COR-L47 (cell line): Measurements from ENCODE around the gene CSAG1.
A peak's percentile ranks its signal among the peaks of the same experiment; 100 is the strongest.
"Not testable (repeated sequence)": the region's sequence is repeated elsewhere in the genome, so short reads cannot be mapped to it uniquely, and the experiment has no call there.

Source experiments
- DNase-seq: peaks from one replicate; lab custom pipeline; 2025; lab: John Stamatoyannopoulos, UW

The CSAG1 gene

DNA sequence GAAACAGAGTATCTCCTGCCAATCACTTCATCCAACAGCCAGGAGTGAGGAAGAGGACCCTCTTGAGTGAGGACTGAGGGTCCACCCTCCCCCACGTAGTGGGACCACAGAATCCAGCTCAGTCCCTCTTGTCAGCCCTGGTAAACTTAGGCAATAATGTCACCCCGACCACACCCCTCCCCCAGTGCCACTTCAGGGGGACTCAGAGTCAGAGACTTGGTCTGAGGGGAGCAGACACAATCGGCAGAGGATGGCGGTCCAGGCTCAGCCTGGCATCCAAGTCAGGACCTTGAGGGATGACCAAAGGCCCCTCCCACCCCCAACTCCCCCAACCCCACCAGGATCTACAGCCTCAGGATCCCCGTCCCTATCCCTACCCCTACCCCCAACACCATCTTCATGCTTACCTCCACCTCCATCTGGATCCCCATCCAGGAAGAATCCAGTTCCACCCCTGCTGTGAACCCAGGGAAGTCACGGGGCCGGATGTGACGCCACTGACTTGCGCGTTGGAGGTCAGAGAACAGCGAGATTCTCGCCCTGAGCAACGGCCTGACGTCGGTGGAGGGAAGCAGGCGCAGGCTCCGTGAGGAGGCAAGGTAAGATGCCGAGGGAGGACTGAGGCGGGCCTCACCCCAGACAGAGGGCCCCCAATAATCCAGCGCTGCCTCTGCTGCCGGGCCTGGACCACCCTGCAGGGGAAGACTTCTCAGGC lies at the start of gene CSAG1, which contains the start of gene MAGEA12:
Gene CSAG1 (minus strand): TSS at position 461 of the 715 bp plus-strand sequence. CDS start 1,261 bp downstream, outside the sequence.
Gene MAGEA12 (plus strand): TSS at position 497 of the 715 bp plus-strand sequence. CDS start 2,405 bp downstream, outside the sequence.
- DNase-seq = peak; percentile 62

DNA sequence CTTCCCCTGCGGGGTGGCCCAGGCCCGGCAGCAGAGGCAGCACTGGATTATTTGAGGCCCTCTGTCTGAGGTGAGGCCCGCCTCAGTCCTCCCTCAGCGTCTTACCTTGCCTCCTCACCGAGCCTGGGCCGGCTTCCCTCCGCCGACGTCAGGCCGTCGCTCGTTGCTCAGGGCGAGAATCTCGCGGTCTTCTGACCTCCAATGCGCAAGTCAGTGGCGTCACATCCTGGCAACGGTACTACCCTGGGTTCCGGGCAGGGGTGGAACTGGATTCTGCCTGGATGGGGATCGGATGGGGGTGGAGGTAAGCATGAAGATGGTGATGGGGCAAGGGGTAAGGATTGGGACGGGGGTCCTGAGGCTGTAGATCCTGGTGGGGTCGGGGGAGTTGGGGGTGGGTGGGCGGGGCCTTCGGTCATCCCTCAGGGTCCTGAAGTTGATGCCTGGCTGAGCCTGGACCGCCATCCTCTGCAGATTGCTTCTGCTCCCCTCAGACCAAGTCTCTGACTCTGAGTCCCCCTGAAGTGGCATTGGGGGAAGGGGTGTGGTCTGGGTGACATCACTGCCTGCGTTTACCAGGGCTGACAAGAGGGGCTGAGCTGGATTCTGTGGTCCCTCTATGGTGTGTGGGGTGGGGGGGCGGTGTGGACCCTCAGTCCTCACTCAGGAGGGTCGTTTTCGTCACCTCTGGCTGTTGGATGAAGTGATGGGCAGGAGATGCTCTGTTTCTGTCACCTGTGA lies 36.2 kb upstream of the CSAG1 start, which contains the start of gene MAGEA6:
Gene MAGEA6 (minus strand): TSS at position 141 of the 741 bp plus-strand sequence. CDS start 2,039 bp downstream, outside the sequence.
- not testable (repeated sequence) for DNase-seq

GRCh38 chrX:152766562-152766961 lies 33.0 kb upstream of the CSAG1 start:
- DNase-seq = not testable (repeated sequence)

DNA sequence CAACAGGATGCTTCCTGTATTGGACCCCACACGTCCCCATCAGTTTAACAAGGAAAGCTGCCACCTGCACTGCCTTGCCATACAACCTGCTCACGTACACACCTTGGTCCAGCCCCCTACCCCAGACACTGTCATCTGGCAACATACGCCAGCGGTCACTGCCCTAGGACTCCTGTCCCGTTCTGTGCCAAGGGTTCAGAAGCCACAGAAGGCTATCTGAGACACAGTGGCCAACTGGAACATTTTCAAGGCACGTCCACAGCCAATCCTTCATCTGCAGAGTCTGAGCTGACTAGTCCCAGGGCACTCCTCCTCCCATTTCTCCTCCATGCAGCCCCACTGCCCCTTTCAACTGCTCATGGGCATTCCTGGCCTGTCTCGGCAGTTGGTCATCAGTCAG lies 28.1 kb upstream of the CSAG1 start:
- DNase-seq = not testable (repeated sequence)

DNA sequence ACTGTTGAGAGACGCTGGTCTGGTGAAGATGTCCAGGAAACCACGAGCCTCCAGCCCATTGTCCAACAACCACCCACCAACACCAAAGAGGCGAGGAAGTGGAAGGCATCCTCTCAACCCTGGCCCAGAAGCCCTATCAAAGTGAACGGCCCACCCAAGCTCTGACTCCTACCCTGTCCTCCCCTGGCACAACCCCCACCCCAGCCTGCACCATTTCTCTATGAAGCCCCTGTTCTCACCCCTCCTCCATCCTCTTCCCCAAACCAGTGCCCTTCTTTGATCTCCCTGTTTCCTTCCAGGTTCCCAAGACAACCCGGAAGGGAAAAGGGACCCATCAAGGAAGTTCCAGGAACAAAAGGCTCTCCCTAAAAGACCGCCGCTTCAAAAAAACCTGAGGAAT lies 26.0 kb upstream of the CSAG1 start:
- not testable (repeated sequence) for DNase-seq

GRCh38 chrX:152758918-152759317 lies 25.4 kb upstream of the CSAG1 start, which contains the start of gene CSAG3:
Gene CSAG3 (plus strand): TSS chrX:152759218.
- not testable (repeated sequence) for DNase-seq

- DNase-seq = not testable (repeated sequence)
These were observed 21.4 kb upstream of the CSAG1 start for GRCh38 chrX:152754871-152755270.

DNA sequence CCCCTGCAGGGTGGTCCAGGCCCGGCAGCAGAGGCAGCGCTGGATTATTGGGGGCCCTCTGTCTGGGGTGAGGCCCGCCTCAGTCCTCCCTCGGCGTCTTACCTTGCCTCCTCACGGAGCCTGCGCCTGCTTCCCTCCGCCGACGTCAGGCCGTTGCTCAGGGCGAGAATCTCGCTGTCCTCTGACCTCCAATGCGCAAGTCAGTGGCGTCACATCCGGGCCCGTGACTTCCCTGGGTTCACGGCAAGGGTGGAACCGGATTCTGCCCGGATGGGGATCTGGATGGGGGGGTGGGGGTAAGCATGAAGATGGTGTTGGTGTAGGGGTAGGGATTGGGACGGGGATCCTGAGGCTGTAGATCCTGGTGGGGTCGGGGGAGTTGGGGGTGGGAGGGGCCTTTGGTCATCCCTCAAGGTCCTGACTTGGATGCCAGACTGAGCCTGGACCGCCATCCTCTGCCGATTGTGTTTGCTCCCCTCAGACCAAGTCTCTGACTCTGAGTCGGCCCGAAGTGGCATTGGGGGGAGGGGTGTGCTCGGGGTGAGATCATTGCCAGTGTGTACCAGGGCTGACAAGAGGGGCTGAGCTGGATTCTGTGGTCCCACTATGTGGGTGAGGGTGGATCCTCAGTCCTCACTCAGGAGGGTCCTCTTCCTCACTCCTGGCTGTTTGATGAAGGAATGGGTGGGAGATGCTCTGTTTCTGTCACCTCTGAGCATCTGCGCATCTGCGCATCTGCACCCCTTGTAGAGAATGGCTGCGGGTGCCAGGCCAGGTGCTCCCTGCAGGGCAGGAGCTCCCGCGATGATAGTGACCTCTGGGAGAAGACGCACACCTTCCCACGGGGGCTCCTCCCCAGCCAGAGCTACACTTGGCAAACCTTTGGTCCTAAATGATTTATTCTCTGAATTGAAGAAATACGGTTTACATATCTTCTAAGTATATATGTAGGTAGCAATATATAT lies 20.4 kb upstream of the CSAG1 start, which contains the start of gene MAGEA2:
Gene MAGEA2 (minus strand): TSS at position 157 of the 965 bp plus-strand sequence. CDS start 2,479 bp downstream, outside the sequence.
- DNase-seq = not testable (repeated sequence)

- no peak for DNase-seq
These were observed 5.0 kb upstream of the CSAG1 start for GRCh38 chrX:152738560-152738959.

DNA sequence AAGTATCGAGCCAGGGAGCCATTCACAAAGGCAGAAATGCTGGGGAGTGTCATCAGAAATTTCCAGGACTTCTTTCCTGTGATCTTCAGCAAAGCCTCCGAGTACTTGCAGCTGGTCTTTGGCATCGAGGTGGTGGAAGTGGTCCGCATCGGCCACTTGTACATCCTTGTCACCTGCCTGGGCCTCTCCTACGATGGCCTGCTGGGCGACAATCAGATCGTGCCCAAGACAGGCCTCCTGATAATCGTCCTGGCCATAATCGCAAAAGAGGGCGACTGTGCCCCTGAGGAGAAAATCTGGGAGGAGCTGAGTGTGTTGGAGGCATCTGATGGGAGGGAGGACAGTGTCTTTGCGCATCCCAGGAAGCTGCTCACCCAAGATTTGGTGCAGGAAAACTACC lies 3.0 kb upstream of the CSAG1 start:
- not testable (repeated sequence) for DNase-seq

- no peak for DNase-seq
These were observed 2.5 kb upstream of the CSAG1 start for GRCh38 chrX:152735860-152736511.

DNA sequence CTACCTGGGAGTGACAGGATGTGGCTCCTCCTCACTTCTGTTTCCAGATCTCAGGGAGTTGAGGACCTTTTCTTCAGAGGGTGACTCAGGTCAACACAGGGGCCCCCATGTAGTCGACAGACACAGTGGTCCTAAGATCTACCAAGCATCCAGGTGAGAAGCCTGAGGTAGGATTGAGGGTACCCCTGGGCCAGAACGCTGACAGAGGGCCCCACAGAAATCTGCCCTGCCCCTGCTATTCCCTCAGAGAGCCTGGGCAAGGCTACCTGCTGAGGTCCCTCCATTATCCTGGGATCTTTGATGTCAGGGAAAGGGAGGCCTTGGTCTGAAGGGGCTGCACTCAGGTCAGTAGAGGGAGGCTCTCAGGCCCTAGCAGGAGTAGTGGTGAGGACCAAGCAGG lies 1.6 kb upstream of the CSAG1 start:
- DNase-seq = no peak

DNA sequence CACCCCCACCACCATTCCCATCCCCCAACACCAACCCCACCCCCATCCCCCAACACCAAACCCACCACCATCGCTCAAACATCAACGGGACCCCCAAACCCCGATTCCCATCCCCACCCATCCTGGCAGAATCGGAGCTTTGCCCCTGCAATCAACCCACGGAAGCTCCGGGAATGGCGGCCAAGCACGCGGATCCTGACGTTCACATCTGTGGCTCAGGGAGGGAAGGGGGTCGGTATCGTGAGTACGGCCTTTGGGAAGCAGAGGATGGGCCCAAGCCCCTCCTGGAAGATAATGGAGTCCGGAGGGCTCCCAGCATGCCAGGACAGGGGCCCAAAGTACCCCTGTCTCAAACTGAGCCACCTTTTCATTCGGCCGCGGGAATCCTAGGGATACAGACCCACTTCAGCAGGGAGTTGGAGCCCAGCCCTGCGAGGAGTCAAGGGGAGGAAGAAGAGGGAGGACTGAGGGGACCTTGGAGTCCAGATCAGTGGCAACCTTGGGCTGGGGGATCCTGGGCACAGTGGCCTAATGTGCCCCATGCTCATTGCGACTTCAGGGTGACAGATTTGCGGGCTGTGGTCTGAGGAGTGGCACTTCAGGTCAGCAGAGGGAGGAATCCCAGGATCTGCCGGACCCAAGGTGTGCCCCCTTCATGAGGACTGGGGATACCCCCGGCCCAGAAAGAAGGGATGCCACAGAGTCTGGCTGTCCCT lies 780 bp upstream of the CSAG1 start:
- DNase-seq = not testable (repeated sequence)

DNA sequence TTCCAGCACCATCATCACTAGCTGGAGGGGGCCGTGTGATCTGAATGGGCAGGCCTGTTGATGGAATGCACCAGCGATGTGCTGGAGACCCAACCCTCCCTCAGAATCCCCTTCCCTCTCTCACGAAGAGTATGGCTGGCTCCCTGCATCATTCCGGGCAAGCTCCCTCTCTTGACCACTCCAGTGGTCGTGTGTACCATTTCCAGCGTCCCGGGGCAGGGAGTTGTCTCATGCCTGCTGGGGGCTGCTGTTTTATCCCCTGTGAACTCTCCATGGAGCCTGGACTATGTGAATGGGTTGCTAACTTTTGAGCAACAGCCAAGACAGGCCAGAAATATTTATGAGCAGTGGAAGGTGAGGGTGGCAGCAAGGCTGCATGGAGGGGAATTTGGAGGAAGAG lies 8.1 kb downstream of the CSAG1 start:
- no peak for DNase-seq

DNA sequence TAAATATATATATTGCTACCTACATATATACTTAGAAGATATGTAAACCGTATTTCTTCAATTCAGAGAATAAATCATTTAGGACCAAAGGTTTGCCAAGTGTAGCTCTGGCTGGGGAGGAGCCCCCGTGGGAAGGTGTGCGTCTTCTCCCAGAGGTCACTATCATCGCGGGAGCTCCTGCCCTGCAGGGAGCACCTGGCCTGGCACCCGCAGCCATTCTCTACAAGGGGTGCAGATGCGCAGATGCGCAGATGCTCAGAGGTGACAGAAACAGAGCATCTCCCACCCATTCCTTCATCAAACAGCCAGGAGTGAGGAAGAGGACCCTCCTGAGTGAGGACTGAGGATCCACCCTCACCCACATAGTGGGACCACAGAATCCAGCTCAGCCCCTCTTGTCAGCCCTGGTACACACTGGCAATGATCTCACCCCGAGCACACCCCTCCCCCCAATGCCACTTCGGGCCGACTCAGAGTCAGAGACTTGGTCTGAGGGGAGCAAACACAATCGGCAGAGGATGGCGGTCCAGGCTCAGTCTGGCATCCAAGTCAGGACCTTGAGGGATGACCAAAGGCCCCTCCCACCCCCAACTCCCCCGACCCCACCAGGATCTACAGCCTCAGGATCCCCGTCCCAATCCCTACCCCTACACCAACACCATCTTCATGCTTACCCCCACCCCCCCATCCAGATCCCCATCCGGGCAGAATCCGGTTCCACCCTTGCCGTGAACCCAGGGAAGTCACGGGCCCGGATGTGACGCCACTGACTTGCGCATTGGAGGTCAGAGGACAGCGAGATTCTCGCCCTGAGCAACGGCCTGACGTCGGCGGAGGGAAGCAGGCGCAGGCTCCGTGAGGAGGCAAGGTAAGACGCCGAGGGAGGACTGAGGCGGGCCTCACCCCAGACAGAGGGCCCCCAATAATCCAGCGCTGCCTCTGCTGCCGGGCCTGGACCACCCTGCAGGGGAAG lies 19.4 kb downstream of the CSAG1 start, which contains the start of gene MAGEA2B:
Gene MAGEA2B (plus strand): TSS at position 814 of the 973 bp plus-strand sequence. CDS start 2,479 bp downstream, outside the sequence.
- not testable (repeated sequence) for DNase-seq

GRCh38 chrX:152713195-152713594 lies 20.3 kb downstream of the CSAG1 start:
- DNase-seq = not testable (repeated sequence)

DNA sequence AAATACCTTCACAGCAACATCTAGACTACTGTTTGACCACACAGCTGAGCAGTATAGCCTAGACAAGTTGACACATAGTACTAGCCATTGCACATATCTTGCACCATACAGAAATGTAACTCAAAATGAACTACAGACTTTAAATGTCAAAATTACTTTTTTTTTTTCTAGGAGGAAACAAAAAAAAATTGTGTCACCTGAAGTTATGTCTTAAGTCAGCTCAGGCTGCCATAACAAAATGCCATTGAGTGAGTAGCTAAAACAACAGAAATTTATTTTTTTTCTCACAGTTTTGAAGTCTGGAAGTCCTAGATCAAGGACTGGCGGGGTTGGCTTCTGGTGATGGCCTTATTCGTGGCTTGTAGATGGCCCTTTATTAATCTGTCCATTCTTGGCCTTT lies 24.3 kb downstream of the CSAG1 start, which contains the start of gene CSAG2:
Gene CSAG2 (minus strand): TSS at position 101 of the 400 bp plus-strand sequence. CDS start 161 bp downstream, outside the sequence.
- DNase-seq = not testable (repeated sequence)

DNA sequence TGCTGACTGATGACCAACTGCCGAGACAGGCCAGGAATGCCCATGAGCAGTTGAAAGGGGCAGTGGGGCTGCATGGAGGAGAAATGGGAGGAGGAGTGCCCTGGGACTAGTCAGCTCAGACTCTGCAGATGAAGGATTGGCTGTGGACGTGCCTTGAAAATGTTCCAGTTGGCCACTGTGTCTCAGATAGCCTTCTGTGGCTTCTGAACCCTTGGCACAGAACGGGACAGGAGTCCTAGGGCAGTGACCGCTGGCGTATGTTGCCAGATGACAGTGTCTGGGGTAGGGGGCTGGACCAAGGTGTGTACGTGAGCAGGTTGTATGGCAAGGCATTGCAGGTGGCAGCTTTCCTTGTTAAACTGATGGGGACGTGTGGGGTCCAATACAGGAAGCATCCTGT lies 27.0 kb downstream of the CSAG1 start:
- not testable (repeated sequence) for DNase-seq

GRCh38 chrX:152700390-152700789 lies 33.1 kb downstream of the CSAG1 start:
- not testable (repeated sequence) for DNase-seq
